GM18870 (cell line): ENCODE measurements around the gene CCR4.
"Not testable (repeated sequence)": the region's sequence is repeated elsewhere in the genome, so short reads cannot be mapped to it uniquely, and the experiment has no call there.

Source experiments
- ATAC-seq: cut with Tn5 transposase; IDR thresholded peaks from one replicate; pipeline ENCODE4 v1.9.1; 2021; ENCODE audit warnings: moderate library complexity; ENCODE audit not compliant: unreplicated experiment

The CCR4 gene

DNA sequence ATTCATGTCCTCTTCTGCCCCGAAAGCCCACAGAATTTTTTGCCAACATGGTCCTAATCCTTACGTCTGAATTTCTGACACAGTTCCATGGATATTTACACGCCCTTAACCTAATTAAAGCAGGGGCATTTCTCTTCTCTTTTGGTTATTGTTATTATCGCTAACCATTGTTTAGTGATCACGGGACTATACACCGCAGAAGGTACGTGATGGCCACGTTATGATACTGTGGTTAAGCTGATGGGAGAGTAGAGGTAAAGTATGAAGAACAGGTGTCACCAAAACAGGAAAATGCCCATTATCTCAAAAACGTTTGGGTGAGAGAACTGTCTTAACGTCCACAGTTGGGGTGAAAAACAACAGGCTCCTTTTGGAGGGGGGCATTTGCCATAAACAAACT, 26.4 kb downstream of the CCR4 start:
- ATAC-seq: no peak

DNA sequence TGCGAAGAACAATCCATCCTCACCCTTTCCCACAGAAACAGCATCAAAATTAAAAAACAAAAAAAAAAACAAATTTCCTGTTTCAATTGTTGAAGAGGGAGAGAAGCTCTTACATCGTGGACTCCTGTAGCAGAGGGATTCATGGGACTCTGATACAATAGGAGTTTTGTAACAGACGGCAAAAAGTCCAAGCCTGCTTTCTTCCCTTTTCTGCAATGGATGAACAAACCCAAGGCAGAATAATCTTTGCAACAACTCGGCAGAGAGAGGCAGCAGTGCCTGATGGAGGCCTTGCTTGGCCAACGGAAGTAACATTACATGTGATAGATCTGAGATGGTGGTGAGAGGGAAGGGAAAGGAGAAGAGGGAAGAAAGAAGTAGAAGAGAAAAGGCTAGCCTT, 26.9 kb downstream of the CCR4 start:
- no peak for ATAC-seq

DNA sequence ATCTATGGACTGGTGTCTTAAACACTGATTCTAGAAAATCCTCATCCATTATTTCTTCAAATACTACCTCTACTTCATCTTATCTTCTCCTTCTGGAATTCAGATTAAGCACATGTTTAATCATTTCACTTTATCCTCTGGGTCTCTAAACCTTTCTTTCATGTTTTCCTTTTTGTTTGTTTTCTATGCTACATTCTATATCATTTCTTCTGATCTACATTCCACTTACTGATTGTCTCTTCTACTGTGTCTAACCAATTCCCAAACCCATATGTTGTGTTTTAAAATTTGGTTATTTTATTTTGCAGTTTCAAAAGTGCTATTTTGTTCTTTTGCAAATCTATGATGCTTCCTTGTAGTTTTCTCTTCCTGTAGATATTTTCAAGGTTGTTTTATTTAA, 31.7 kb downstream of the CCR4 start:
- ATAC-seq: no peak

DNA sequence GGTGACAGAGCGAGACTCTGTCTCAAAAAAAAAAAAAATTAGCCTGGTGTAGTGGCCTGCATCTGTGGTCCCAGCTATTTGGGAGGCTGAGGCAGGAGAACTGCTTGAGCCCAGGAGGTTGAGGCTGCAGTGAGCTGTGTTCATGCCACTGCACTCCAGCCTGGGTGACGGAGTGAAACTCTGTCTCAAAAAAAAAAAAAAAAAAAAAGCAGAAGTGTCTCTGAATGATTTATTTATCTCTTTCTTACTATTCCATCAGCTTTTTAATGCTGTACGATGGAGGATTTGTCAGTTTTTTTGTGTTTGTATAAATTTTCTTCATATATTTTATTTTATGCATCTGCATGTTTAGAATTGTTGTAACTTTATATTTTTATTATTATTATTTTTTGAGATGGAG, 33.5 kb downstream of the CCR4 start:
- ATAC-seq: not testable (repeated sequence)

DNA sequence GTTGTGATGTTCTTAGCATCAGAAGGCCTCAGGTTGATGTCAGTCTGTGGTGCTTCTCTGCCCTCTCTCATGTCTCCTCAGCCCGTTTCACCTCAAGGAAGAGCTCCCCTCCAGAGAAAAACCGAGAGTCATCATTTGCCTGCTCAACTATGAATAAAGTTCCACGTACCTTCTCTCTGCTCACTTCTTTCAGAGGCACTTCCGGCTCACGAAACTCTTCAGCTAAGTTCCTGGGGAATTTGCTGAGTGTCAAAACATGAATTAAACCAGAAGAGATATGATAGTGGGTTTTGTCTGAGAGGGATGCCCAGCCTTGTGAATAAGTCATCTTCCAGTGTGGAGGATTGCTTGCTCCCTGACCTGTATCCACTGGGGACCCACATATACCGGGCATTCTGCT, 37.7 kb downstream of the CCR4 start:
- ATAC-seq: no peak

DNA sequence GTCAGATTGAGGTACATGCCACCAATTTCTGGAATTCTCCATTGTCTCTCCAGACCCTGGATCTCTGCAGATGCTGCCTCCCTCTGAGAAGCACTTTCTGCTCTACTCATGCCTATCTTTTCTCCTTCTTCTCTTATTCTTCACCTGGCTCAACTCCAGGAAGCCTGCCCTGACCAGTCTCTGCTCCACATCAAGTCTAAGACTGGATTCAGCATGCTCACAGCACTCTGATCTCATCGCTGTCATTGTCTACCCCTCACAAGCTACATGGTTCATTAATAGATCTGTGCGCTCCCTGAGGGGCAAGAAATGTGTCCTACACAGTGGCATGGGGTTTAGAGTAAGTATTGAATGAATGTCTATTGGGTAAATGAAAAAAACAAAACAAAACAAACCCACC, 38.7 kb downstream of the CCR4 start:
- ATAC-seq: no peak

DNA sequence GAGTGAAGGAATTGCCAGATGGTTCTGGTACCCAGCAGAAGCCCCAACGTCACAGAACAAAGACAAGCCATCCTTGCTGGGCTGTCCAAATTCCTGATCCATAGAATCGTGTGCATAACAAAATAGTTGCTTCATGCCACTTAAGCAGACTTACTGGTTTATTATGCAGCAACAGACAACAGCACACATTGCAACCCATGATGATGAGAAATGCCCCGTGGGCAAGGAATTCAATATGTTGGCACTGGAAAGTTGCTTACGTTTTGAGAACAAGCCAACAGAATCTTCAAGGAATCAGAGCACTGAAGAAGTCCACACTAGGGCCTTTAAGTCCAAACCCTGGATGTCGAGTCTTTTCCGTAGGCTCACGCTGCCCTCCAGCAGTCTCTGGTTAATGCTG, 40.3 kb downstream of the CCR4 start:
- ATAC-seq: no peak

DNA sequence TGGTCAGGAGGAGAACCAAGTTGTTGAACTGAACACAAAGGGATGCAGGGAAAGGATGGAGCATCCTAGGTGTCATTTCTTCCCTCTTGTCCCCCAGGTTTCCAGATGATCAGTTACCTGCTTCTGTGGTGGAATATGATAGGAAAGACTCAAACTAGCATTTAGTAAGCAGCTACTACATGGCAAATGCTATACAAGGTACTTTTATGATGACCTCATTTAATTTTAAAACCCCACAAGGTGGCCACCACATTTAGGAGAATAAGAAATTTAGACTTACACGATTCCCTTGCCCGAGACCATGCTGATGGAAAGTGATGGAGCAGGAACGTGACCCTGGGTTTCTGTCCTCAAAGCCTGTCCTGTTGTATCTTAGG, 40.9 kb downstream of the CCR4 start:
- no peak for ATAC-seq

DNA sequence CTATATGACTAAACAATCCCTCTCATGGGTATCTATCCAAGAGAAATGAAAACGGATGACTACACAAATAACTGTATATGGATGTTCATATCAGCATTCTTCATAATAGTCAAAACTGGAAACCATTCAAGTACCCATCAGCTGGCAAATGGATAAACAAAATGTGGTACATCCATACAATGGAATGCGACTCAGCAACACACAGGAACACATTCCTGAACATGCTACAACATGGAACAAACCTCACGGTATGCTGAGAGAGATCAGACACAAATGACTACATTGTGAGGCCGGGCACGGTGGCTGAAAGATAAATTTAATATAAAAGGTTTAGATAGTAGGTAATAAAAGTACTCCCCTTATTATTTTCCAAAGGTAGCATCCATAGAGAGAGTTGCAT, 42.6 kb downstream of the CCR4 start:
- ATAC-seq: no peak

DNA sequence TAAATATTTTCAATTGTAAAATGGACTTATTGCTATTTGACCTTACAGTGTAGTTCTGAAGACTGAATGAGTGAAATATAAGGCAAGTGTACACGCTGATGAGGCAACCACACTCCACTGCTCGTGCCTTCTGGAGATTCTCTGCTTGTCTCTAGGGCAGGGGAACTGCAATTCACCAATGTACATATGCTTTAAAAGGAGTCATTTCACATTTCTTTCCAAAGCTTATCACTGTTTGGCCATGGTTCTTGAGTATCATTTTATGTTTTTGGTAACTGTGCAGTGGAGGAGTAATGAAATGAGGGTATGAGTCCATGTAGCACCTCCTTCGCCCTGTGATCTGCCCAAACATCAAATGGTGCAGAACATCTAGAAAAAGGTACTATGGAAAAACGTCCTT, 43.7 kb downstream of the CCR4 start:
- ATAC-seq: no peak

DNA sequence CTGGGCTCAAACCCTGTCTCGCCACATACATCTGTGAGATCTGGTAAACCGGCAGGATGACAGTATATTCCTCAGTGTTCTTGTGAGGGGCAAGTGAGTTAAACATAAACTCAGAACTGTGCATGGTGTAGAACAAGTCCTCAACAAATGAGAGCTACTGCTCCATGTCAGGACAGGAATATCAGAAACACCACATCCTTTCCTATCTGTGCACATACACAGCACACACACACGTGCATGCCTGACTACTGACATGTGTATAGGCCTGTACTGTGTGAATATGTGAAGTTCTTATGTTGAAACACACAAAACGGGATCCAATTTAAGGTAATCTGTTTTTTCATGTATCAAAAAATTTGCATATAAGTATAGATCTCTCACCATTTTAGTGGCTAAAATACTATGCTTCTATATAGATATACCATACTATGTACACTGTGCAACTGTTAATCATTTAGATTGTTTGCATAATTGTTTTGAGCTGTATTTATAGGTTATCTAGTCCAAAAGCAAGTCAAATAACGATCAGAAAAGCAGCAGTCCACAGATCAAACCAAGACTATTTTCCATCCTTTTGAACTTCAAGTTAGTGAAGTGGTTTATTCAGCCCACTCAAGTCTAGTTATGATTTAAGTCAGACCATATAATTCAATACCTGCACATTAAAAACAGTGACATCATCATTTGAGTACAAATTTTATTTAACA, 44.8 kb downstream of the CCR4 start:
- no peak for ATAC-seq

DNA sequence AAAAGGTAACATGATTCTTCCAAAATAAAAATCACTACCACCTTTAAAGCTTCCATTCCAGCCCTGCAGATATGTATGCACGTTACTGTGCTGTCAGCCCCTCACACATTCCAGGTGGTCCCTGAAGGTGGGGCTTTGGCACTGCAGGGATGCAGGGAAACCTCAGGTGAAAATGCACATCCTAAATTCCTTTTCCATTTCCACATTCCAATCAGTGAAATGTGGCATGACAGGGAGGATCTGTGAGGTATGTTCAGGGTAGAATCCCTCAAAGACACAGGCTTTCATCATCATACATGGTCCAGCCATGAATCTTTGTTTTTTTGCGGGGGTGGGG, 45.3 kb downstream of the CCR4 start:
- ATAC-seq: no peak

DNA sequence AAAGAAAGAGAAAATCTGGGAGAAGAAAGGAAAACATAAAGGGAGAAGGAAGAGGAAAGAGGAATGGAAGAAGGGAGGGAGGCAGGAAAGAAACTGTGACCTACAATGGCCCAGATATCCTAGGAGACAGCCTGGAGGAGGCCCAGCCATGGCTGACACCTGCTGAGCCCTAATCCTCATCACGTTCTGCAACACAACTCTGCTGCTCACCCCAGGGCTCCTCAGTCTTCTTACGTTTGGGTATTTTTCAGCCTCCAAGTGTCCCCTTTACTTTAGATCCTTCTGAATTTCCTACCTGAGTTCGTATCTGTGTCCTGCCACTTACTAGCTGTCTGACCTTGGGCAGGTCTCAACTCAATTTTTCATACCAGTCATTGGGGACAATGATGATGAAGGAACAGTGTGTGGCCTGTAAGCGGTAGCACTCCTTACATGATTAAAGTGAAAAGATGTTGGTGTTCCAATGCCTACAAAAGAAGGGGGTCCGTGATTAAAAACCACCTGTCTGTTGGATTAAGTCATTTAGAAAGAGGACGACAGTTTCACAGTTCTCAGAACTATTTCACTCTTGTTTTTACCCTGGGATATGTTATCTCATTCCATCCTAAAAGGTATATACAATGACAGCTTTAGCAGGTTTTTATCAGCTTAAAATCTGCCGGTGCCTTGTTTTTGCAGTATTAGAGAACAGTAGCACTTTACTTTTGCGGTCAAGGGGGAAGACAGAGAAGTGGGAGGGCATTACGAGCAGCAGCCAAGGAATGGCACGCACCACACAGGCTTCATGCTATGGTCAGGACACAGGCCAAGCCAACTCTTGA, 47.4 kb downstream of the CCR4 start:
- ATAC-seq: no peak

DNA sequence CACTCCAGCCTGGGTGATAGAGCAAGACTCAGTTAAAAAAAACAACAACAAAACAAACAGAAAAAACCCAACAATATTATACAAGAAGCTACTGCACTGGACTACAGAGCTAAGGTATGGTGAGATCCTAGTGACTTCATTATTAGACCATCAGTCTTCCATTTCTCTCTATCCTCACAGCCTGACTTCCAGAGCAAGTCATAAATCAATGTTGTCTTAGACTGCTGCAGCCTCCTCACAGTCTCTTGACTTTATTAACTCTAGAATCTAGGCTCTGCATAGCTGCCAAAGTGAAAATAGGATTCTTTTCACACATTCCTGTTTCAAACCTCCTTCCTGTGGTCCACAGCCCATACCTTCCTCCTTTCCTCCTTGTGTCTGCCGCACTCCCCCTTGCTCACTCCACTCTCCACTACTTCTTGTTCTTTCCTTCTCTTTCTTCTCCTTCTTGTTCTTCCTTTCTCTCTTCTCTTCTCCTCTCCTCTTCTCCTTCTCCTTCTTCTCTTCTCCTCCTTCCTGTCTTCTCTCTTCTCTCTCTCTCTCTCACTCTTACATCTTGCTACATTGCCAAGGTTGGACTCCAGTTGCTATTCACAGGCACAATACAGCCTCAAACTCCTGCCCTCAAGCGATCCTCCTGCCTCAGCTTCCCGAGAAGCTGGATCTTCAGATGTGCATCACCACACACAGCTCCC, 49.4 kb downstream of the CCR4 start:
- no peak for ATAC-seq

DNA sequence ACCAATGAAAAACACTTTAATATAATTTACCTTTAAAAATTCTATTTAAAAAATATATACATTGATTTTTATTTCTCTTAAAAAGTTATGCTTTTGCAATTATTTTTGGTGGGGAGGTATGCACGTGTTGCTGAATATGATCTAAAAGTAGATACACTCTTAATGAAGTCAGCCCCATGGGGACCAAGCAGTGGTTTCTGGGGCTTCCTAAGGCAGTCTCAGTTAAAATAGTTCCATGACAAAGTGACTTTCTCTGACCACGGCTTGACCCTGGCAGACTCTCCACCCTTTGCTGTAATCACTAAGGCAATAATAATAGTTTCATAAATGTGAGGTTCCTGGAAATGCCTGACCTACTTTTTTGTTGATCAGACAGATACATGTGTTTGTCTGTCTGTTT, 50.4 kb downstream of the CCR4 start:
- peak; percentile 65 for ATAC-seq

DNA sequence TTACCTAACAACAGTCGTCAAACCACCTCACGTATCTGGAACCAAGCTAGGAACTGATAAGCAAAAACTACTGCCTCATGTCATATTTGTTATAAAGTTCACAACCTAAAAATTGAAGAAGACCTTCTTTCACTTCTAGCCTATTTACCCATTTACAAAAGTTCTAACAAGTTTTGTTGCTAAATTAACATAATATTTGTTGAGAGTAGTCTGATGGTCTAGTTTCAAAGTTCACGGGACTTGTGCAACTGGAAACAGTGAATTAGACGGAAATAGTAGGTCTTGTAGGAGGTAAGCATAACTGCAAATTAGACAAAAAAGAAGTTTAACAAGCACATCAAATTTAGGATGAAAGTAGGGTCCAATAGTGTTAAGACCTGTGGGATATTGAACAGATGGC, 51.9 kb downstream of the CCR4 start:
- no peak for ATAC-seq

DNA sequence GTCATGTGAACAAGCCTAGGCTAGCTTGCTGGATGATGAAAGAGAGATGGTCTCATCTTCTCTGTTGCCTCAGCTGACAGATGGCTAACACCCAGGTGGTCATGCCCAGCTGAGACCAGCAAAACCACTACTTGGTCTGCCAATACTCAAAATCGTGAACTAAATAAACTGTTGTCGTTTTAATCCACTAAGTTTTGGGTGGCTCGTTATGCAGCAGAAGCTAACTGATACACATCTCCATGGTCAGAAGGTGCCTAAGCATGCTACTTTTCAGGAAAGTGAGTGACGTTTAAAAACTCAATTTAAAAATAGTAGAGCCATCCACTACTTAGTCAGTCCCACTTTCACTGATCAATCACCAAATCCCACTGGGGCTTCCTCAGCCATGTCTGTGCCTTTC, 52.8 kb downstream of the CCR4 start:
- ATAC-seq: no peak

DNA sequence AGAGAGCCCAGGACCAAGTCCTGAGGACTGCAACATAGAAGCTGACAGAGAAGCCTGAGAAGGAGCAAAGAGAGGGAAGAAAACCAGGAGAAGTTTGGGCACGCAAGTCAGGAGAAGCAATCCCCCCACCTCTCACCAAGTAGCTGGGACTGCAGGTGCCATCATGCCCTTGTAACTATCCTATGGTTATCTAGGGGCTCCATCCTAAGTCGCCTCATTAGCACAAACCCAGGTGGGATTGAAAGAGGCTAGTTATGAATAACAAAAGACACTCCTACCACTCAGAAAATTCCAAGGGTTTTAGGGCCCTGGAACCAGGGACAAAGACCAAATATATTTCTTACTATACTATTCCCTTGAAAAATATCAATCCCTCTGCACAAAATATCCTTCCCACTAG, 53.5 kb downstream of the CCR4 start:
- no peak for ATAC-seq
